Measurements from ENCODE around the gene TMEM167B.
A peak's percentile ranks its signal among the peaks of the same experiment; 100 is the strongest.

The TMEM167B gene

GRCh38 chr1:109083923-109084322, 6.6 kb upstream of the TMEM167B start:
- no peak for DNase-seq

DNA sequence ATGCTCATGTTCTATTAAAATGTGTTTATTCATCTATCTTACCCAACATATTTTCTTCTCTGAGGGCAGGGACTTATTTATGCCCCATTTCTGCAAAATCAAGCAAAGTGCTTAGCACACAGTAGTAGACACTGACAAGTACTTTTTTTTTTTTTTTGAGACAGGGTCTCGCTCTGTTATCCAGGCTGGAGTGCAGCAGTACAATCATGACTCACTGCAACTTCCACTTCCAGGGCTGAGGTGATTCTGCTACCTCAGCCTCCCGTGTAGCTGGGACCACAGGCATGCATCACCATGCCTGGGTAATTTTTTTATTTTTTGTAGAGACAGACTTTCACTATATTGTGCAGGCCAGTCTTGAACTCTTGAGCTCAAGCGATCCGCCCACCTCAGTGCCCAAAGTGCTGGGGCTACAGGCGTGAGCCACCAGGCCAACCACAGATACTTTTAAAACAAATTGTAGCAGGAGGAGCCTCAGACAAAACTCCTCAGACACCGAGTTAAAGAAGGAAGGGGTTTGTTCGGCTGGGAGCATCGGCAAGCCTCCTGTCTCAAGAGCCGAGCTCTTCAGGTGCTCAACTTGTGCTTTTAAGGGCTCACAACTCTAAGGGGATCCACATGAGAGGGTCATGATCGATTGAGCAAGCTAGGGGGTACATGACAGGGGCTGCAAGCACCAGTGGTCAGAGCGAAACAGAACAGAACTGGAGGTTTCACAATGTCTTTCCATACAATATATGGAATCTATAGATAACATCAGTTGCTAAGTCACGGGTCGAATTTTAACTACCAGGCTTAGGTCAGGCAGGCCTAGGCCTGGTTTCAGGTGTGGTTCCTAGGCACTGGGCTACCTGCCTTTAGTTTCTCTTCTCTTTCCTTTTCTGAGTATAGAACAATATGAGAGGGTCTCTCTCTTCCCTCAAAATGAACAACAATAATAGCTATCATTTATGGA, 5.7 kb upstream of the TMEM167B start:
- DNase-seq, result no peak

DNA sequence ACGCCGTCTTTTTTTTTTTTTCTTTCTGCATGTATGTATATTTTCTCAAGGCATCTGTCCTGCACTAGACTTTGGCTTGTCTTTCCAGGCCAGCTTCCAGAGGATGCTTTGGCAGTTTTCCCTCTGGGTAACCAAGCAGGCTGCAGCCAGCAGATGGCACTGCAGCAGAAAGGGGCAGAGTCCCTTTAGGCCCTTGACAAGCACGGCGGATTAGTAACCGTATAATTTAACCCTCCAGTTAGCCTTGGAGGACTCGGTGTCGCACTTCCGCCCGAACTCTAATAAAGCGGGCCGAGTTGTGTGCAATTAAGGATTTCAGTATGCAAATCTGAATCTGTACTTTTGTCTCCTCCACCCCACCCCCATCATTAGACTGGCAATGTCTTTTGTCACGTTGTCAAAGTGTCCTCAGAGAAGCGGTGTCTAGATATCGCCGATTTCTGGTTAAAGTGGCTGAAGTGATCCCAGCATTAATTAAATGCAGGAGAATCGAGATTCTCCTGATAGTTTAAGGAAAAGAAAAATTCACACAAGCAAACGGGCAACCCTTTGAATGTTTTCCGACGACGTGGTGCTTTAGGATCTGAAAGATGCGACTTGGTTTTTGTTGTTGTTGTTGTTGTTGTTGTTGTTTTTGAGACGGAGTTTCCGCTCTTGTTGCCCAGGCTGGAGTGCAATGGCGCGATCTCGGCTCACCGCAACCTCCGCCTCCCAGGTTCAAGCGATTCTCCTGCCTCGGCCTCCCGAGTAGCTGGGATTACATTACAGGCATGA, 1.1 kb upstream of the TMEM167B start:
- DNase-seq, result no peak

GRCh38 chr1:109091078-109091838, 694 bp downstream of the TMEM167B start:
- DNase-seq, result no peak

DNA sequence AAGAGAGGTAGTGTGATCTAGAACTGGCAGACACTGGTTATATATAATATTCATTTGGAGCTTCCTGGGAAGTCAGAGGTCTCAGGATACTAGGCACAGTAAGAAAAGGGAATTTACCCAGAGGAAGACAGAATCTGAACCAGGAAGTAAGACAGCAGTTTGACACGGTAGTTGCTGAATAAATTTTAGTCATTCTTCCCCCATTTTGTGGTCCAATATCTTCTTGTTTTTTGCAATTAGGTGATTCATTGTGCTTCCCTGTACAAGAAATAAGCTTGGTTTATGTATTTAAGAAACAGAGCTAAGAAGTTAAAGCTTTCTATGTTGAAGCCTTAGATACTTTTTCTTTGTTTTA, 1.3 kb downstream of the TMEM167B start:
- no peak for DNase-seq

GRCh38 chr1:109094377-109094803, 3.8 kb downstream of the TMEM167B start:
- no peak for DNase-seq

DNA sequence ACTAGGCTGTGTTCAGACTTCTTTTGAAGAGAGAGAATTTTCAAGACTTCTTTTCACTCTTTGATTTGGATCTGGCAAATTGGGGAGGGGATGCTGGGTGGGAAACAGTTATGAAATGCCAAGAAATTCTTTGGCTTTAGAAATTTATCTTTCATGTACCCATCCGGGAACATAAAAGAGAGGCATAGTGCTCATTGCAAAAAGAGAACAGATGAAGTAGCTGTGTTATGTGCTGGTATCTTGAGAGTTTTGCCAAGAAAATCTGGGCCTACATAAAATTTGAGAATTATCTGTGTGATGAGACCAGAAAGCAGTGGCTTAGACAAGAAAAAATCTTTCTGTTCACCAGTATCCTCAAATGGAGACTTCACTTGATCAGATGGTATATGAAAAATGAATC, 4.3 kb downstream of the TMEM167B start:
- DNase-seq, result no peak

DNA sequence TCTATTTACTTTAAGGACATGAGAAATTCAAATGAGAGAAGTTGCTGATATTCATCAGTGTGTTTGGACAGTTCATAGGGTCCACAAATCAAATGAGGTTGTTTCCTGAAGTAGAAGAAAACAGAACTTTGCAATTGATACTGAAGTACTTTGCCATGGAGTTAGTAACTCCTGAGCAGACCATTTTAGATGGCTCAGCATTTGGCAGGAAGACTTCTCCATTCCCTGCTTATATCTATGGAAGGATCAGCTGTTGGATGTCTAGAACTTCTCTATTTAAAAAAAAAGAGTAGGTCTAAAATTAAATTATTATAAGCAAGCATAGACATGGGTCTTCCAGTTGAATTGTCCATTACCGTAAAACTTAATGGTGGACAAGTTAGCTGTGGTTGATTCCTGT, 5.1 kb downstream of the TMEM167B start:
- no peak for DNase-seq

DNA sequence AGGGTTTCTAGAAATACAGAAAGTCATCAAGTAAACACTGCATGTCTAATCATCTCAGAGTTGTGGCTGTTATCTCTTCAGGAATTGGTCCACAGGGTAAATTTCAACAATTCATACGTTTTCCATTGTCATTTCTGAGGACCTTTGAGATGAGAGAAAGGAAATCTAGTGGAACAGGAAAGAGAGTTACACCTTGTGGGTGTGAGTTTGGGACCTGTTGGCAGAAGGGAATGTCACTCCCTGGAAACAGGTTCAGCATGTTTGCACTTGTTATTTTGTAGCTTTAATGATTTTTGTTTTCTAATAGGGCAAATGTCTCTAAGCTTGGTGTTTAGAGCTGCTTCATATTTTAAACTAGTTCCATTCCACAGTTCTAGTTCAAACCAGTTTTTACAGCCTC, 5.6 kb downstream of the TMEM167B start:
- no peak for DNase-seq

DNA sequence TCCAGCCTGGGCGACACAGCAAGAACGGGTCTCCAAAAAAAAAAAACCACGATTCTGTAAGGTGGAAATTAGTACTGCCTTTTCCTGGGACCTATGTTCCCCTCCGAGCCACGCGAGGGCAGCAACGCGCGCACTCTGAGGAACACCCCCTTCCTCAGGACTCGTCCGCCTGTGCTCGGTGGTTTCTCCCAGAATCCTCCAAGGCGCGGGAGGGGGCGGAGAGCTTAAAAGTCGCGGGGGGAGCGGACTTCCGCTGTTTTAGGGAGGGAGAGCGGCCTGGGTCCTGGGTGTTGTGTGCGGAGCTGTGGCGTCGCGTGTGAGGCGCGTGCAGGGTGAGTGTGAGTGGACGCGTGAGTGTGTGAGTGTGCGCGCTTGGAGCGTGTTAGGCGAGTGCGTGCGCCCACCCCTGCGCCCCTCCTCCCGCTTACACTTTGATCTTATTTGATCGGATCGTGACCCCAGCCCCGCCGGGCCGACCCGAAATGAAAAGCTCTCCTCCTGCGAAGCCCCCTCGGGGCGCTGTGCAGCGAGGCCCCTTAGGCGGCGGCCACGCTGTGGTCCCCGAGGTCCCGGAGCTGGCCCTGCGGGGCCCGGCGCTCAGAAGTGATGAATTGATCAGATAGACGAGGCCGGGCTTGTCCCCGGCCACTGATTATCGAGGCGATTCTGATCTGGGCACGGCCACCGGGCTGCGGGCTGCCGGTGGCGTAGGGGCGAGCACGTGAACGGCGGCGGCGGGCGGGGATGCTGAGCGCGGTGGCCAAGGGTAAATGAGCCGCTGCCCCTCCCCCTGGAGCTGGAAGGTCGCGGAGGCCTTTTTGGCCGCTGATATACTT, 9.6 kb downstream of the TMEM167B start:
- peak; percentile 94 to 98 (median 96) for DNase-seq

GRCh38 chr1:109104364-109105151, 14.0 kb downstream of the TMEM167B start:
- no peak for DNase-seq

- no peak for DNase-seq
Observed at GRCh38 chr1:109105881-109106280, 15.3 kb downstream of the TMEM167B start.

GRCh38 chr1:109107785-109108184, 17.2 kb downstream of the TMEM167B start:
- DNase-seq, result no peak

DNA sequence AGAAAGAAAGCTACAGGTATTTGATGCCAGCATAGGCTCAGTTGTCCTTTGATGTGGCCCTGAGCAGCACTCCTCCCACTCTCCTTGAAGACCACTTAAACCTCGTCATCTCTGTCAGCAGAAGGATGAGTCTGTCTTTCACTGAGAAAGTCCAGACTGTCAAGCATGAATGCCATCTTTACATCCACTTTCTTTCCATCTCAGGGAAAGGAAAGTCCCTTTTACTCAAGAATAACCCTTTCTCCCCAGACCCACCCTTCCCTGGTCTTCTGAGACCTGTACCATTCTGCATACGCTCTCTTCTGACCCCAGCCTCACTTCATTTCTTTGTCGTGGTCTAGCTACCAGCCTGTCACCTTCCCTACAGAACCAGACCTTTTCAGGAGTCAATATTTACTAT, 19.3 kb downstream of the TMEM167B start:
- DNase-seq, result no peak

- DNase-seq, result no peak
Observed at GRCh38 chr1:109111386-109112055, 21.0 kb downstream of the TMEM167B start.

DNA sequence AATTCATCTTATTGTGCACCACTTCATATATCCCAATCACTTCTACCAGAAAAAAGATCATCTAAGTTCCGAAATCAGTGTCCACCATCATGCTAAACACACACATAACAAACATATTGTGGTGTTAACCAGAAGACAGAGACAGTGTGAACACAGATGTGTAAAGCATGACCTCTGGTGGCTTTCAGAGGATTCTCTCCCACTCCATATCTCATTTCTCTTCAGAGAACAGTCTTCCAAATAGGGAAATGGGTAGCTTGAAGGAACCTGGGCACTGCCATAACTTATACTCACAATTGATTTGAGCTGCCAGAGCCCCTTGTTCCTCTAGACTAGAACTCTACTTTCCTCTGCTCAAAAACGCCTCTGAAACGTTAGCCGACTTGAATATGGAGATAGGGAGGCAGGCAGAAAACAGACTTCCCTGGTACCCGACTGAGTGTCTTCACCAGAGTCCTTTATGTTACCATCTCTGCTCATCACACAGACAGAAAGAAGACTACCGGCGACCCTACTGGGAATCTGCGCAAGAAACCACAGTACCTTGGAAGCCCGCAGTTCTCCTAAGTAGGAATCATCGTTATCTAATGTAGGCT, 21.6 kb downstream of the TMEM167B start:
- DNase-seq, result no peak

DNA sequence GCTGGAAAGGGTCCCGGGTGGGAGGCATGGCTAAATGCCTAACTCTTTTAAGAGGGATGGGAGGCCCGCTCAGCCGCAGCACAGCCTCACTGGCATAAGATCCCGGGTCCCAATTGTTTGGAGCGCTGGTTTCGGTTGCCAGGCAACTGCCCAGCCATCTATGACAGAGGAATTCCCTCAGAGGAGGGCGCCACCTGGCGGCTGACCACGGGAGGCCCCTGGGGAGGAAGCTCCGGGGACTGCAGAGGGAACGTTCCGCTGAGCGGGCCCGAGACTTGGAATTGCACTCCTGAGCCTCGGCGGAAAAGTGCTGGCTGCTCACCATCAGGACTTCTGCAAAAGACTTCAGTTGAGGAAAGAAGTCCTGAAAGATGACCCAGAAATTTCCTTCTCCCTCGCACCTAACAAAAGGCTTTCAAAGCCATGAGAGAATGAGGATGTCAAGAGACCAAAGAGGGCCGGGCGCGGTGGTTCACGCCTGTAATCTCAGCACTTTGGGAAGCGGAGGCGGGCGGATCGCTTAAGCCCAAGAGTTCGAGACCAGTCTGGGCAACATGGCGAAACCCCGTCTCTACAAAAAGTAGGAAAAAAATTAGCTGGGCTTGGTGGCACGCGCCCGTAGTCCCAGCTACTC, 22.2 kb downstream of the TMEM167B start:
- DNase-seq, result peak; percentile 74 to 77 (median 74)

GRCh38 chr1:109113590-109114341, 23.2 kb downstream of the TMEM167B start, which contains the start of gene ELAPOR1:
ELAPOR1 (plus strand) TSS chr1:109114115; CDS start chr1:109114184, 69 bp downstream.
- DNase-seq, result peak; percentile 31 to 75 (median 55)

- no peak for DNase-seq
Observed at GRCh38 chr1:109114342-109114674, 23.7 kb downstream of the TMEM167B start.
